Smooth muscle cell (in vitro differentiated cells): Measurements from ENCODE around the gene ACER3. TPM values are rescaled to one million over a fixed set of nuclear protein-coding genes. Genes with fewer than 3 reads are reported as not detected.

ENCODE experiments used
- DNase-seq: peaks from one replicate; lab custom pipeline; 2025; ENCODE audit not compliant: unreplicated experiment; lab: John Stamatoyannopoulos, UW
- H2AFZ ChIP-seq: fragments of 200-600 bp; sonication (generic); 2 replicates; pipeline ENCODE4 v1.6.0; 2016; ENCODE audit warnings: antibody characterized with exemption, low read depth, mild to moderate bottlenecking
- H3F3A ChIP-seq: fragments of 200-600 bp; sonication (generic); 2 replicates; pipeline ENCODE4 v1.6.0; 2017; ENCODE audit warnings: antibody characterized with exemption, low read depth
- H3K27ac ChIP-seq: fragments of 200-600 bp; sonication (generic); 2 replicates; pipeline ENCODE4 v1.5.1; 2016; ENCODE audit warnings: low read depth, mild to moderate bottlenecking
- H3K27me3 ChIP-seq: fragments of 200-600 bp; sonication (generic); 2 replicates; pipeline ENCODE4 v1.6.1; 2016; ENCODE audit warnings: low read depth, mild to moderate bottlenecking
- H3K36me3 ChIP-seq: fragments of 200-600 bp; sonication (generic); 2 replicates; pipeline ENCODE4 v1.5.1; 2016; ENCODE audit warnings: low read depth
- H3K4me1 ChIP-seq: fragments of 200-600 bp; sonication (generic); 2 replicates; pipeline ENCODE4 v1.5.1; 2016; ENCODE audit warnings: low read depth
- H3K4me2 ChIP-seq: fragments of 200-600 bp; sonication (generic); 2 replicates; pipeline ENCODE4 v1.6.0; 2016; ENCODE audit warnings: mild to moderate bottlenecking
- H3K4me3 ChIP-seq: fragments of 200-600 bp; sonication (generic); 2 replicates; pipeline ENCODE4 v1.5.1; 2016; ENCODE audit warnings: mild to moderate bottlenecking
- H3K79me2 ChIP-seq: fragments of 200-600 bp; sonication (generic); 2 replicates; pipeline ENCODE4 v1.6.0; 2016; ENCODE audit warnings: low read depth, mild to moderate bottlenecking
- H3K9ac ChIP-seq: fragments of 200-600 bp; sonication (generic); 2 replicates; pipeline ENCODE4 v1.6.0; 2016; ENCODE audit warnings: low read depth
- H3K9me3 ChIP-seq: fragments of 200-600 bp; sonication (generic); replicated peaks from 2 replicates; pipeline ENCODE4 v1.5.1; 2016; ENCODE audit warnings: low read depth
- H4K20me1 ChIP-seq: fragments of 200-600 bp; sonication (generic); 2 replicates; pipeline ENCODE4 v1.6.0; 2016; ENCODE audit warnings: low read depth
- CTCF ChIP-seq: fragments of 200-600 bp; sonication (generic); IDR thresholded peaks from 2 replicates; pipeline ENCODE4 v1.5.1; 2017; ENCODE audit warnings: borderline replicate concordance, mild to moderate bottlenecking, antibody characterized with exemption; ENCODE audit not compliant: insufficient read depth, poor library complexity, severe bottlenecking
- WGBS: methylation state at CpG from one replicate; pipeline ENCODE4 v1.1.7; 2016; ENCODE audit warnings: low lambda C conversion rate; 5-methylcytosine and 5-hydroxymethylcytosine counted together
- polyA plus RNA-seq: library from polyadenylated mRNA; unstranded; fragments of >200 nt; fragmentation: Nextera tagmentation; extraction: Ambion mirVana; gene quantifications from 2 replicates; pipeline ENCODE4 v1.2.1, GENCODE V29; 2016
- total RNA-seq: library from RNA; depleted of rRNA; stranded (reverse); fragments of >200 nt; gene quantifications from 2 replicates; pipeline ENCODE4 v1.2.3, GENCODE V29; 2014

ACER3 gene
- total and polyA plus RNA-seq, 2 experiments from 2014 or later: 14.0 to 16.8 TPM

- Histone ChIP-seq H3K79me2 (no peaks in the 10 kb centered on the region), H3K27ac (no peak overlapping the region), H2AFZ (no peak overlapping the region), H3K9ac (no peak overlapping the region), H3K36me3 (no peaks in the 10 kb centered on the region), H3K4me2 (no peak overlapping the region), H4K20me1 (no peaks in the 10 kb centered on the region), H3K9me3 (no peaks in the 10 kb centered on the region), H3K4me1 (peaks cover 4% of the 10 kb centered on the region), H3K27me3 (no peaks in the 10 kb centered on the region), H3K4me3 (no peak overlapping the region), H3F3A (peaks cover 5% of the 10 kb centered on the region)
- no peak for DNase-seq
- no peak for TF ChIP-seq CTCF
Observed at GRCh38 chr11:77024745-77025144, 164.0 kb downstream of the ACER3 start.

- TF ChIP-seq CTCF: no peak
- Histone ChIP-seq H3F3A (peaks cover 2% of the 10 kb centered on the region), H3K36me3 (no peaks in the 10 kb centered on the region), H2AFZ (no peak overlapping the region), H3K4me3 (no peak overlapping the region), H3K4me2 (no peak overlapping the region), H3K79me2 (no peaks in the 10 kb centered on the region), H4K20me1 (no peaks in the 10 kb centered on the region), H3K4me1 (no peaks in the 10 kb centered on the region), H3K27me3 (peaks cover 4% of the 10 kb centered on the region), H3K9me3 (no peaks in the 10 kb centered on the region), H3K27ac (no peak overlapping the region), H3K9ac (no peak overlapping the region)
- no peak for DNase-seq
- WGBS: 94% methylated on average over 3 of the region's 3 CpGs
Observed at GRCh38 chr11:77026221-77026620, 165.5 kb downstream of the ACER3 start.

- Histone ChIP-seq H3K4me1 (no peaks in the 10 kb centered on the region), H3K9me3 (no peaks in the 10 kb centered on the region), H3K79me2 (no peaks in the 10 kb centered on the region), H3K4me2 (no peak overlapping the region), H4K20me1 (no peaks in the 10 kb centered on the region), H3F3A (no peaks in the 10 kb centered on the region), H3K36me3 (no peaks in the 10 kb centered on the region), H3K9ac (no peak overlapping the region), H3K27me3 (peaks cover 4% of the 10 kb centered on the region), H3K27ac (no peak overlapping the region), H3K4me3 (no peak overlapping the region), H2AFZ (no peak overlapping the region)
- WGBS: 87% methylated on average over 2 of the region's 2 CpGs
- no peak for TF ChIP-seq CTCF
- DNase-seq: no peak
Observed at GRCh38 chr11:77026743-77027142, 166.0 kb downstream of the ACER3 start.

GRCh38 chr11:77027275-77027674, 166.6 kb downstream of the ACER3 start:
- no peaks in the 10 kb centered on the region for H3K9me3 ChIP-seq
- H3K27me3 ChIP-seq: peaks cover 4% of the 10 kb centered on the region
- H4K20me1 ChIP-seq: no peaks in the 10 kb centered on the region
- no peaks in the 10 kb centered on the region for H3K36me3 ChIP-seq
- DNase-seq: no peak
- no peak overlapping the region for H2AFZ ChIP-seq
- WGBS: 81% methylated on average over 1 of the region's 1 CpG
- H3F3A ChIP-seq: no peaks in the 10 kb centered on the region
- no peaks in the 10 kb centered on the region for H3K79me2 ChIP-seq
- H3K4me3 ChIP-seq: no peak overlapping the region
- TF ChIP-seq CTCF: no peak
- H3K4me2 ChIP-seq: no peak overlapping the region
- H3K9ac ChIP-seq: no peak overlapping the region
- no peak overlapping the region for H3K27ac ChIP-seq
- no peaks in the 10 kb centered on the region for H3K4me1 ChIP-seq
